ENCODE measurements around the gene NLGN4Y.

The NLGN4Y gene

DNA sequence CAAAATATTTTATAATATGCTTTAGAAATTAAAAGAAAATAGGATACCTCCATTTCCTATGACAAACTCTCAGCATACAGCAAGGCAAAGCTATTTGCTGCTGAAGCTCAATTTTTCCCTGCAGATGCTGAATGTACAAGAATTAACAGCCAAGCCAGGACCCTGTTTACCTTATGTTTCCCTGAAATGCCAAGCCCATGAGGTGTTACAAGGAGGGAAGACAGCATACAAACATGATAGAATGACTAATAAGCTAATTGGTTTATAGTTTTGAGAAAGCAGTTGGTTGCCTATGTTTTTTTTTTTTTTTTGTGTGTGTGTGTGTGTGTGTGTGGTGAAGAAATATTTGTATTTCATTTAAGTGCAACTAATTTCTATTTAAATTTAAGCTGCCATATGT lies 113.2 kb downstream of the NLGN4Y start:
- DNase-seq (ENCODE audit: low spot score) = no peak
- Histone ChIP-seq H3K79me1 (ENCODE audit: low read depth, low read length) (no peaks in the 10 kb centered on the region), H3K9ac (ENCODE audit: low read depth, low read length, poor library complexity) (no peak overlapping the region), H4K91ac (ENCODE audit: low read depth, low read length, poor library complexity) (no peak overlapping the region), H2AK5ac (ENCODE audit: low read depth, low read length) (no peak overlapping the region), H2BK15ac (ENCODE audit: low read length) (no peak overlapping the region), H2BK5ac (ENCODE audit: low read length) (no peak overlapping the region), H3K14ac (ENCODE audit: low read length) (no peak overlapping the region), H3K23ac (ENCODE audit: low read depth, low read length, poor library complexity) (no peak overlapping the region), H3K27me3 (ENCODE audit: control insufficient read depth in 3 of 3, insufficient read depth in 3 of 3, low read depth in 1 of 3, low read length in 3 of 3) (no peaks in the 10 kb centered on the region), H3K4me1 (ENCODE audit: control insufficient read depth in 2 of 2, insufficient read depth in 1 of 2, low read depth in 1 of 2, low read length in 2 of 2) (no peaks in the 10 kb centered on the region), H3K36me3 (replicated peaks in 1 of 2; ENCODE audit: control insufficient read depth in 2 of 2, insufficient read depth in 2 of 2, low read length in 2 of 2) (no peaks in the 10 kb centered on the region), H2BK120ac (ENCODE audit: low read depth, low read length) (no peak overlapping the region), H3K18ac (ENCODE audit: low read length) (no peak overlapping the region), H3K4me3 (ENCODE audit: low read length in 2 of 2) (no peak overlapping the region), H3K4ac (ENCODE audit: low read length) (no peak overlapping the region), H4K8ac (ENCODE audit: low read depth, low read length) (no peak overlapping the region), H3K9me3 (replicated peaks in 1 of 2; ENCODE audit: control insufficient read depth in 2 of 2, insufficient read depth in 1 of 2, low read depth in 1 of 2, low read length in 2 of 2) (no peaks in the 10 kb centered on the region), H2BK12ac (ENCODE audit: low read length) (no peak overlapping the region), H2AFZ (ENCODE audit: low read length) (no peak overlapping the region), H3K4me2 (ENCODE audit: insufficient read depth, low read length, poor library complexity, severe bottlenecking) (no peak overlapping the region), H3K27ac (replicated peaks; ENCODE audit: low read length) (no peak overlapping the region)

DNA sequence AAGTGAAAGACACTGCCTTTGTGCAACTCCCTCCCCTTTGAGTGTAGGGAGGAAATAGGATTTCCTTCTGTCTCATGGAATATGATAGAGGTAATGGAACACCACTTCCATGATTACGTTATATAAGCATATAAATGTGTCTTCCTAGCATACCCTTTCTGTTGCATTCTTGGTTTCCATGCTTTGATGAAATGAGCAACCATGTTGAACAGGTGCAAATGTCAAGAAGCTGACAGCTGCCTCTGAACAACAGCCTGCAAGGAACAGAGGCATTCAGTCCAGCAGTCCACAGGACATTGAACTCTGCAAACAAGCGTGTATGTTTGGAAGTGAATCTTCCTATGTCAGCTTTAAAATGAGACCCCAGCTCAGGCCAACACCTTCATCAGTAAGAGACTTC lies 117.5 kb downstream of the NLGN4Y start:
- no peak overlapping the region for H3K4me2 ChIP-seq (ENCODE audit: insufficient read depth, low read length, poor library complexity, severe bottlenecking)
- no peak overlapping the region for H4K91ac ChIP-seq (ENCODE audit: low read depth, low read length, poor library complexity)
- H3K36me3 ChIP-seq (replicated peaks in 1 of 2; ENCODE audit: control insufficient read depth in 2 of 2, insufficient read depth in 2 of 2, low read length in 2 of 2) = no peaks in the 10 kb centered on the region
- H3K4ac ChIP-seq (ENCODE audit: low read length) = no peak overlapping the region
- no peak overlapping the region for H4K8ac ChIP-seq (ENCODE audit: low read depth, low read length)
- no peaks in the 10 kb centered on the region for H3K27me3 ChIP-seq (ENCODE audit: control insufficient read depth in 3 of 3, insufficient read depth in 3 of 3, low read depth in 1 of 3, low read length in 3 of 3)
- H2AFZ ChIP-seq (ENCODE audit: low read length) = no peak overlapping the region
- H3K27ac ChIP-seq (replicated peaks; ENCODE audit: low read length) = no peak overlapping the region
- H2BK120ac ChIP-seq (ENCODE audit: low read depth, low read length) = no peak overlapping the region
- WGBS, 2 donors (ENCODE audit: extremely low coverage in 2 of 2, insufficient read length in 2 of 2, insufficient replicate concordance in 1 of 2) = no CpG with 5 or more reads among the region's 2 CpGs
- no peak overlapping the region for H2BK15ac ChIP-seq (ENCODE audit: low read length)
- no peak overlapping the region for H3K14ac ChIP-seq (ENCODE audit: low read length)
- H3K18ac ChIP-seq (ENCODE audit: low read length) = no peak overlapping the region
- no peak overlapping the region for H2BK5ac ChIP-seq (ENCODE audit: low read length)
- H3K79me1 ChIP-seq (ENCODE audit: low read depth, low read length) = no peaks in the 10 kb centered on the region
- no peak overlapping the region for H3K4me3 ChIP-seq (ENCODE audit: low read length in 2 of 2)
- no peak overlapping the region for H3K9ac ChIP-seq (ENCODE audit: low read depth, low read length, poor library complexity)
- H3K9me3 ChIP-seq (replicated peaks in 1 of 2; ENCODE audit: control insufficient read depth in 2 of 2, insufficient read depth in 1 of 2, low read depth in 1 of 2, low read length in 2 of 2) = no peaks in the 10 kb centered on the region
- no peak overlapping the region for H2AK5ac ChIP-seq (ENCODE audit: low read depth, low read length)
- no peaks in the 10 kb centered on the region for H3K4me1 ChIP-seq (ENCODE audit: control insufficient read depth in 2 of 2, insufficient read depth in 1 of 2, low read depth in 1 of 2, low read length in 2 of 2)
- DNase-seq (ENCODE audit: low spot score) = no peak
- H2BK12ac ChIP-seq (ENCODE audit: low read length) = no peak overlapping the region
- no peak overlapping the region for H3K23ac ChIP-seq (ENCODE audit: low read depth, low read length, poor library complexity)

DNA sequence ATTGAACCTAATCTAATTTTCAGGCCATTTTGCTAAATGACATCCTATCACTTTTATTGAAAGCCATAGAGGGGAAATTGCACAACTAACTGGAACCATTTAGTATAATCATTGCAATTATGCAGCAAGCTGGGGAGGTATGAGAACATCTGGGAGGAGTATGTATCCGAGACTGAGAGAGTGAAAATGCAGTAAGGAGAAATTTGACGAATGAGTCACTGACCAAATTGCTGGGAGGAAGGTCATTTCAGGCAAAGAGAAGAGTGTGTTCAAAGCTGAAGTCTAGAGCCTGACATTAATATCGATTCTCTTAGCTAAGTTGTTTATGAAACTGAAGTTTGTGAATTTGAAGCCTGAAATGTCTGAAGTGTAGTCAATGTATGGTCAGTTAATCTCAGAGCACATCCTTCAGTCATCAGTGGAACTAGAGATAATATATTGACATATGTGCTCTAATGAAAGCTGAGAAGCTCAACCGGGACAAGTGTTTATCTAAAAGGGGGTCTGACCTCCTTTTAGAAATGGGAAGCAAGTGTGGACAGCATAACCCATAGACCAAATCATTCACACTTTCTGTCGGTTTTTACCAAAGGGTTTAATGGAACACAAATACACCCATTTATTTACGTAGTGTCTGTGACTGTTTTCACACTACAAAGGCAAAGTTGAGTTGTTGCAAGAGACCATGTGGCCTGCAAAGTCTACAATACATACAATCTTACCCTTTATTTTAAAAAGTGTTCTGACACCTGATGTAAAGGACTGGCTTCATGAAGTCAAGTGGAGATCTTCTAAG lies 120.0 kb downstream of the NLGN4Y start:
- no peak for DNase-seq (ENCODE audit: low spot score)
- Histone ChIP-seq H2BK120ac (ENCODE audit: low read depth, low read length) (no peak overlapping the region), H4K8ac (ENCODE audit: low read depth, low read length) (no peak overlapping the region), H3K27me3 (ENCODE audit: control insufficient read depth in 3 of 3, insufficient read depth in 3 of 3, low read depth in 1 of 3, low read length in 3 of 3) (no peaks in the 10 kb centered on the region), H2AFZ (ENCODE audit: low read length) (no peak overlapping the region), H3K18ac (ENCODE audit: low read length) (no peak overlapping the region), H2AK5ac (ENCODE audit: low read depth, low read length) (no peak overlapping the region), H2BK5ac (ENCODE audit: low read length) (no peak overlapping the region), H4K91ac (ENCODE audit: low read depth, low read length, poor library complexity) (no peak overlapping the region), H2BK12ac (ENCODE audit: low read length) (no peak overlapping the region), H3K9me3 (replicated peaks in 1 of 2; ENCODE audit: control insufficient read depth in 2 of 2, insufficient read depth in 1 of 2, low read depth in 1 of 2, low read length in 2 of 2) (no peaks in the 10 kb centered on the region), H3K4me1 (ENCODE audit: control insufficient read depth in 2 of 2, insufficient read depth in 1 of 2, low read depth in 1 of 2, low read length in 2 of 2) (no peaks in the 10 kb centered on the region), H3K4ac (ENCODE audit: low read length) (no peak overlapping the region), H3K27ac (replicated peaks; ENCODE audit: low read length) (no peak overlapping the region), H3K4me3 (ENCODE audit: low read length in 2 of 2) (no peak overlapping the region), H3K9ac (ENCODE audit: low read depth, low read length, poor library complexity) (no peak overlapping the region), H3K14ac (ENCODE audit: low read length) (no peak overlapping the region), H3K4me2 (ENCODE audit: insufficient read depth, low read length, poor library complexity, severe bottlenecking) (no peak overlapping the region), H3K36me3 (replicated peaks in 1 of 2; ENCODE audit: control insufficient read depth in 2 of 2, insufficient read depth in 2 of 2, low read length in 2 of 2) (no peaks in the 10 kb centered on the region), H3K79me1 (ENCODE audit: low read depth, low read length) (no peaks in the 10 kb centered on the region), H2BK15ac (ENCODE audit: low read length) (no peak overlapping the region), H3K23ac (ENCODE audit: low read depth, low read length, poor library complexity) (no peak overlapping the region)
- WGBS, 2 donors (ENCODE audit: extremely low coverage in 2 of 2, insufficient read length in 2 of 2, insufficient replicate concordance in 1 of 2) = no CpG with 5 or more reads among the region's 6 CpGs

DNA sequence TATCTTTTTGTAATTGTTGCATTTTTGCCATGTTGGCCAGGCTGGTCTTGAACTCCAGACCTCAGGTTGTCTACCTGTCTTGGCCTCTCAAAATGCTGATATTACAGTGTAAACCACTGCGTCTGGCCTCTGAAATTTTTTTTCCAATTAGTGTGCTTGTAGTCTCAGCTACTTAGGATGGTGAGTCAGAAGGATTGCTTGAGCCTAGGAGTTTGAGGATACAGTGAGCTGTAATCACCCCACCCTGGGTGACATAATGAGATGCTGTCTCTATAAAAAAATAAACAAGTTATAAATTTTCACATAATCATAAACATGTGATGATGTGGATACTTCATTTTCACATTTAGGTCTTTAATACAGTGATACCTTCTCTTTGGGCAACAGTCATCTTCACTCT lies 154.9 kb downstream of the NLGN4Y start:
- Histone ChIP-seq H3K79me1 (ENCODE audit: low read depth, low read length) (no peaks in the 10 kb centered on the region), H2AK5ac (ENCODE audit: low read depth, low read length) (no peak overlapping the region), H2BK12ac (ENCODE audit: low read length) (no peak overlapping the region), H3K14ac (ENCODE audit: low read length) (no peak overlapping the region), H3K27me3 (ENCODE audit: control insufficient read depth in 3 of 3, insufficient read depth in 3 of 3, low read depth in 1 of 3, low read length in 3 of 3) (no peaks in the 10 kb centered on the region), H3K4ac (ENCODE audit: low read length) (no peak overlapping the region), H4K91ac (ENCODE audit: low read depth, low read length, poor library complexity) (no peak overlapping the region), H3K4me2 (ENCODE audit: insufficient read depth, low read length, poor library complexity, severe bottlenecking) (no peak overlapping the region), H3K18ac (ENCODE audit: low read length) (no peak overlapping the region), H2BK5ac (ENCODE audit: low read length) (no peak overlapping the region), H2BK120ac (ENCODE audit: low read depth, low read length) (no peak overlapping the region), H3K23ac (ENCODE audit: low read depth, low read length, poor library complexity) (no peak overlapping the region), H2BK15ac (ENCODE audit: low read length) (no peak overlapping the region), H3K4me1 (ENCODE audit: control insufficient read depth in 2 of 2, insufficient read depth in 1 of 2, low read depth in 1 of 2, low read length in 2 of 2) (no peaks in the 10 kb centered on the region), H3K9ac (ENCODE audit: low read depth, low read length, poor library complexity) (no peak overlapping the region), H4K8ac (ENCODE audit: low read depth, low read length) (no peak overlapping the region), H3K4me3 (ENCODE audit: low read length in 2 of 2) (no peak overlapping the region), H3K36me3 (replicated peaks in 1 of 2; ENCODE audit: control insufficient read depth in 2 of 2, insufficient read depth in 2 of 2, low read length in 2 of 2) (peaks cover 0 to 2% of the 10 kb centered on the region in 2 donors), H3K27ac (replicated peaks; ENCODE audit: low read length) (no peak overlapping the region), H3K9me3 (replicated peaks in 1 of 2; ENCODE audit: control insufficient read depth in 2 of 2, insufficient read depth in 1 of 2, low read depth in 1 of 2, low read length in 2 of 2) (no peaks in the 10 kb centered on the region), H2AFZ (ENCODE audit: low read length) (no peak overlapping the region)
- no peak for DNase-seq (ENCODE audit: low spot score)
- WGBS, 2 donors (ENCODE audit: extremely low coverage in 2 of 2, insufficient read length in 2 of 2, insufficient replicate concordance in 1 of 2) = no CpG with 5 or more reads among the region's 1 CpG
